Suprapubic skin (tissue), 3 donors: ENCODE data around the gene TLE1.

ENCODE experiments used
- EP300 ChIP-seq: sonication (generic); formaldehyde crosslinking; IDR thresholded peaks from one replicate; pipeline ENCODE4 v1.6.1; 2017; ENCODE audit warnings: antibody characterized with exemption
- POLR2A ChIP-seq, 2 donors: fragments of 450-650 bp; IDR thresholded peaks; one replicate each; pipeline ENCODE4 v1.6.1; 2017; ENCODE audit warnings: antibody characterized with exemption in 2 of 2, mild to moderate bottlenecking in 2 of 2, moderate library complexity in 2 of 2
- TF ChIP-seq, protein P1 (sequence below), 2 donors: fragments of 200-600 bp in 1 of 2; fragments of 450-650 bp in 1 of 2; sonication (generic) in 1 of 2; IDR thresholded peaks; one replicate each; pipeline ENCODE4 v1.5.1; 2016 to 2019; ENCODE audit warnings: antibody characterized with exemption in 2 of 2, mild to moderate bottlenecking in 1 of 2, moderate library complexity in 1 of 2

DNA sequence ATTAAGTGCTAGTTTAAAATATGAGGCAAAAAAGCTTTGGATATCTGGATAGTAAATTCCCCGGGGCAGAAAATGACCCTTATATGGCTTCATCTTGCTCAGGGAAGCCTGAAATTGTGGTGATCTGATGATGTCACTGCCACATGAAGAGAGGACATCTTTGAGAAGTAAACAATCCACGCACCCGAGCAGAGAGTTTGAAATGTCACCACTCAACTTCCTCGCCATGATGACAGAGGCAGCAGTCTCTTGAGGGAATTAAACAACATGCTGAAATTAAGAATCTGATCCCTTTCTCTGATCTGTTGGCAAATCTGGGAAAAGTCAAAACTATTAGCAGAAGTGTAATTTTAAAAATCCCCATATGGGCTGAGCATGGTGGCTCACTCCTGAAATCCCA, 110.0 kb downstream of the TLE1 start:
- TF ChIP-seq, protein P1, sequence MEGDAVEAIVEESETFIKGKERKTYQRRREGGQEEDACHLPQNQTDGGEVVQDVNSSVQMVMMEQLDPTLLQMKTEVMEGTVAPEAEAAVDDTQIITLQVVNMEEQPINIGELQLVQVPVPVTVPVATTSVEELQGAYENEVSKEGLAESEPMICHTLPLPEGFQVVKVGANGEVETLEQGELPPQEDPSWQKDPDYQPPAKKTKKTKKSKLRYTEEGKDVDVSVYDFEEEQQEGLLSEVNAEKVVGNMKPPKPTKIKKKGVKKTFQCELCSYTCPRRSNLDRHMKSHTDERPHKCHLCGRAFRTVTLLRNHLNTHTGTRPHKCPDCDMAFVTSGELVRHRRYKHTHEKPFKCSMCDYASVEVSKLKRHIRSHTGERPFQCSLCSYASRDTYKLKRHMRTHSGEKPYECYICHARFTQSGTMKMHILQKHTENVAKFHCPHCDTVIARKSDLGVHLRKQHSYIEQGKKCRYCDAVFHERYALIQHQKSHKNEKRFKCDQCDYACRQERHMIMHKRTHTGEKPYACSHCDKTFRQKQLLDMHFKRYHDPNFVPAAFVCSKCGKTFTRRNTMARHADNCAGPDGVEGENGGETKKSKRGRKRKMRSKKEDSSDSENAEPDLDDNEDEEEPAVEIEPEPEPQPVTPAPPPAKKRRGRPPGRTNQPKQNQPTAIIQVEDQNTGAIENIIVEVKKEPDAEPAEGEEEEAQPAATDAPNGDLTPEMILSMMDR (IDR thresholded peaks at IDR 0.05): no peak
- TF ChIP-seq POLR2A (IDR thresholded peaks at IDR 0.05) (no peak), EP300 (no peak)
